ENCODE measurements around the gene HIP1R. TPM values are rescaled to one million over a fixed set of nuclear protein-coding genes. Genes with fewer than 3 reads are reported as not detected.
"Not testable (repeated sequence)": the region's sequence is repeated elsewhere in the genome, so short reads cannot be mapped to it uniquely, and the experiment has no call there.

Gene HIP1R
- total RNA-seq, 1 donor from 2014 or later, result 27.4 TPM

DNA sequence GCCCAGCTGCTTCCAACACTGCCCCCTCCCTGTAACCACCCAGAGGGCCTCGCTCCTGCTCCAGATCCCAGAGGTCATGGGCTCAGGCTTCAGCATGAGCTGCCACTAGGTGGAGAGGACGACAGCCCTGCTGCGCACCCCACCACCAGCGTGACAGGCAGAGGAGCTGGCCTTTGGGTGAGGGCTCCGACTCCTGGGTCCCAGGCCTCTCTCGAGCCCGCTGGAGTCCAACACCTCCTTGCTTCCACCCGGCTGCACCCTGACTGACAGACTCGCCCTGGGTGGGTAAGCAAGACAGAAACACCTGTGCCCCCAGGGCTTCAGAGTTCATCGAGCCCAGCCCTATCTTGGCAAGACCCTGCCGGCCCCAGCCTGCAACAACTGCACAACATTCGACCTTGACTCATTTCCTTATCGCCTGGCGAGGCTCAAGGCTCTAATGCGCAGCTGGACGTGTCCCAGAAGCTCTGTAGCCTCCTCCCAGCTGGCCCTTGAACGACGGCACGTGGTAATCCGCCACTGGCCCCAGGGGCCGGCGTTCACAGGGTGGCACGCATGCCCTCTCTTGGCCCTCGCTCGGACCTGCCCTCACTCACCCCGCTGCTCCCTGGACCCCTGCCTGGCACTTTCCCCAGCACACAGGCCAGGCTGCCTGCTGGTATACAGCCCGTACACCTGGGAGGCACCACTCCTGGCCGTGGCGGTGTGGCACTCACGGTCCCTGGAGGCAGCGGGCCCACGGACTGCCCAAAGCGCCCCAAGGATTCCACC, 32.6 kb downstream of the HIP1R start:
- intact Hi-C loops (cut with micrococcal nuclease), result no loop called here
- DNase-seq (peak; percentile 86), ATAC-seq (peak; percentile 70)

DNA sequence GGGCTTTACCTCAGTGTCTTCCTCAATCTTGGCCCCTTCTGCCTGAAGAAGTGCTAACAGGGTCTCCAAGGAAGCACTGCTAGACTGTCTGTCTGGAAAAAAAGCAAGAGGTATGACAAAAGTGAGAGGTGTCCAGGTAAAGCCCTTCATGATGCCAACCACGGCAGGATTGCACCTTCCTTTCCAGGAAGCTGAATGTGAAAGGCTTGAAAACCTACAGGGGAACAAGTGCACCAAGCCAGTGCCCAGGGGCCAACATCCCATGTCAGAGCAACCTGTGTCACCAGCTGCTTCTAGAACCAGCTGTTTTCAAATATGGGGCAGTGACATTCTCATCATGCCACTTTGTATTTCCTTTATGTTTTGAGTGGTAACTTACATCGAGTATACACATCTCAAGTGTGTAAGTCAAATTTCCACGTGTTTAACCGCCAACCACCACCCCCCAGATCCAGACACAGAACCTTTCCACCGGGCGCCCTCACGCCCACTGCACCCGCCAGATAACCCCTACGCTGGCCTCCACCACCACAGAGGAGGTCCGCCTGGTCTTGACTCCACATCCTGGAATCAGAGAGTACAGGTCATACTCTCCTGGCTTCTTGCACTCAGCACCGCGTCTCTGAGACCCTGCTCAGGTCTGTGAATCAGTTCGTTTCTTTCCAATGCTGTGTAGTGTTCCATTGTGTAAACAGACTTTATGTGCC, 33.4 kb downstream of the HIP1R start:
- intact Hi-C loops (cut with micrococcal nuclease), result no loop called here
- no peak for DNase-seq

DNA sequence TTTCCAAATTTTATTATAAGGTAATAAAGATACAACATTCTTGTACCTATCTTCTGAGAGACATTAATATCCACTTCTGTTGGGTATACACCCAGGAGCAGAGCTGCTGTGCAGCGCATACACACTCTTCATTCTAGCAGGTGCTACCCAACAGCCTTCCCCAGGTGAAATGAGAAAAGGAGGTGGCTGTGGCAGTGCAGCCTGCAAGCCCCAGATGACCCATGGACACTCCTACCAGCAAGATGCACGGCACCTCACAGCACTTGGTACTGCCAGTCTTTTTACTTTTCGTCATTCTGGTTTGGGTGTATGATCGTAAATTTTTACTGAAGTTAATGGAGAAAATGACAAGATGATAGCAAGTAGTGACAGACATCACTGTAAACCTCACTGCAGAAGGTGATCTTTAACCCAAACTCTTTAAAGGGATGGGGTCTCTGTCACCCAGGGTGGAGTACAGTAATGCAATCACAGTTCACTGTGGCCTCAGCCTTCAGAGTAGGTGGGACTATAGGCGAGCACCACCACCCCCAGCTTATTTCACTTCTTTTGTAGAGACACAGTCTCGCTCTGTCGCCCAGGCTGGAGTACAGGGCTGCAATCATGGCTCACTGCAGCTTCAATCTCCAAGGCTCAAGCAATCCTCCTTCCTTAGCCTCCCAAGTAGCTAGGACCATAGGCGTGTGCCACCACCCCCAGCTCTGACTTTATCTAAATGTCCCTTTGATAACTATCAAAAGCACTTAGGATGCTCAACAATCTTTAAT, 34.1 kb downstream of the HIP1R start:
- DNase-seq (no peak), ATAC-seq (no peak)
- intact Hi-C loops (cut with micrococcal nuclease), result no loop called here

More for the DNA sequence above, 33.4 kb downstream of the HIP1R start:
- no peak for ATAC-seq

DNA sequence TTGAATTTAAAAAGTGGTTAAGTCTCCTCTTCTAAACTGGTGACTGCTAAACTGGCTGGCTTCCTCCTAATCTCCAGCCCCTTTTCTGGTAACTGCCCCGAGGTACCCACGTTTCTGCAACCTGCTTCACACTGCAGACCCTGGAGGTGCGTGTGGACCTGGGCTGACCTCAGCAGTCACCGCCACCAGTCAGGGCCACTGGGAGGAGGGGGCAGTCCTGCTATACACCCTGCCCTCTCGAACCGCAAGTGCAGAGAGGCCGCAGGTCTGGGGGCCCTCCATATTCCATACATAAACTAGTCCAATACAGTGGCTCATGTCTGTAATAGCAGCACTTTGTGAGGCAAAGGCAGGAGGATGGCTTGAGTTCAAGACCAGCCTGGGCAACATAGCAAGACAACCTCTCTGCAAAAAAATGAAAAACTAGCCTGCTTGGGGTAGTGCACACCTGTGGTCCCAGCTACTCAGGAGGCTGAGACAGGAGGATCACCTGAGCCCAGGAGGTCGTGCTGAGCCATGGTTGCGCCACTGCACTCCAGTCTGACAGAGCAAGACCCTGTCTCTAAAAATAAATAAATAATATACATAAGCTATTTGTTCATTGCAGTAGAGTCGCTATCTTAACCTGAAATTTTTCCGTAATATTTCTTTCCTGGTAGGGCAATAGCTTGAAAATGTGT, 35.0 kb downstream of the HIP1R start:
- ATAC-seq (no peak), DNase-seq (no peak)
- intact Hi-C loops (cut with micrococcal nuclease), result no loop called here

DNA sequence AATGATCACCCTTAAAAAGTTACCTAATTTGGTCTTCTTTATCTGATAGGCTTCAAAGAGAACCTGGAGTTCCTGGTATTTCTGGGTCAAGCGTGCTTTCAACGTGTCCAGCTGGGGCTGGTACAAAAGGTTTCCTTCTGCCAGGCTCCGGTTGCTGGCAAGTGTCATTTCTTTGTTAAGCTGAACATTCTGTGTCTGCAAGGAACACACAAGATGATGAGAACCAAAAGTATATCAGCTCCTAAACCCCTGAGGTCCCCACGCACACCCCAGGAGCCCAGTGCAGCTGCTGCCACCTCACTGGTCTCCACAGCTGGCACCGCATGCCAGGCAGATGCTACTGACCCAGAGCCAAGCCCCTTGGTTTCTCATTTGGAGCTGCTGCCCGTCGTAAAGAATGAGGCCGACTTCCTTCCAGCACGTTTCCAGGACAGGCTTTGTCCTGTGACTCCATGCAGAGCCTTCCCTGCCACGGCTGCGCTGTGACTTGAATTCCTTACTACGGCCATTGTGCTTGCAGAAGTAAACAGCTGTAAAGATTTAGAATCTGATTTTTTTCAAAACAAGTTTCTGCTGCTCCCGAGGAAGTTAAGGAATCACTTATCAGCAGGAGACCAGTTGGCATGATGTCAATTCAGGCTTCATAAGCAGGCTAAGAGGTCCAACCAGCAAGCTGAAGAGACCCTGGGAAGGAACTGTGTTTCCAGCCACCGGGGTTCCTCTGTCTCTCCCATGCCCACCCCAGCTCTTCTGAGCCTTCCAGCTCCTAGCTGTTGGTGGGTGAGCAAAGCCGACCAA, 35.8 kb downstream of the HIP1R start:
- ATAC-seq (no peak), DNase-seq (peak; percentile 42)
- intact Hi-C loops (cut with micrococcal nuclease), result no loop called here

DNA sequence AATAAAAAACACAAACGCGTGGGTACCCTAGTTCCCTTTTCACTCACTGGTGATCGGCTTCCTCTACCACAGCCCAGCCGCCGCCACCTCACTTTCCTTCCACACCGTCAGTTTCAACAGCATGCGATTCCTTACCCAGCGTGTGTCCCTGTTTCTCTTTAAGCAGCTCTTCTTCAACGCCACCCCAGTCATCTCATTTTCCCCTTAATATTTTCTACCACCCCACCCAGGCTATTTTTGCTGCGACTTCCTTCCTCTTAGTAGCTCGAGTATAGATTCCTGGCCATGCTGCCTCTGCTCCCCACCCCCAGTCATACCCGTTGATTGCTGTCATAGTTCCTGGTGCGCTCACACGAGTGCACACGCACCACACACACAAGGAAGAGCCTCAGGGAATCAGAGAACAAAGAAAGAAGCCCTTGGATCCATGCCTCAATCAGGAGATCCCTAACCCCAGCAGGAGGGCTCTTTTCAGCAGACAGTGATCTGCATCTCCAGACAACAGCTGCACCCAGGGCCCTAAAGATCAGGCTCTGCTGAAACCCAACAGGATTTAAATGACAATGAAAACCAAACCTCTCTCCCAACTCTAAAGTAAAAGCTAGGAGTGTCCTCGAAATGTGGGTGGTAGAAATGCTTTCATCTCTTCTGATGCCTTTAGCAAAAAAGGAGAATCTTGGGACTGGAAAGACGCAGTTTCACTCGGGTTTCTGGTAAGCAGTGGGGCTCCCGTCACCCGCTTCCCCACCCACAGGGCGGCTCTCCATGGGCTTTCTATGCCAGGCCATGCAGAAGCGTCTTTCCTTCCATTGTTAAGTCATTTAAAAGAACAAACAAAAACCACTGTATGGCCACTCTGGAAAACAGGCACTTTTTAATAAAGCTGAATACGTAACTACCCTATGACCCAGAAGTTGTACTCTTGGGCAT, 36.9 kb downstream of the HIP1R start:
- peak; percentile 56 for ATAC-seq
- intact Hi-C loops (cut with micrococcal nuclease), result no loop called here
- DNase-seq, result peak; percentile 67

DNA sequence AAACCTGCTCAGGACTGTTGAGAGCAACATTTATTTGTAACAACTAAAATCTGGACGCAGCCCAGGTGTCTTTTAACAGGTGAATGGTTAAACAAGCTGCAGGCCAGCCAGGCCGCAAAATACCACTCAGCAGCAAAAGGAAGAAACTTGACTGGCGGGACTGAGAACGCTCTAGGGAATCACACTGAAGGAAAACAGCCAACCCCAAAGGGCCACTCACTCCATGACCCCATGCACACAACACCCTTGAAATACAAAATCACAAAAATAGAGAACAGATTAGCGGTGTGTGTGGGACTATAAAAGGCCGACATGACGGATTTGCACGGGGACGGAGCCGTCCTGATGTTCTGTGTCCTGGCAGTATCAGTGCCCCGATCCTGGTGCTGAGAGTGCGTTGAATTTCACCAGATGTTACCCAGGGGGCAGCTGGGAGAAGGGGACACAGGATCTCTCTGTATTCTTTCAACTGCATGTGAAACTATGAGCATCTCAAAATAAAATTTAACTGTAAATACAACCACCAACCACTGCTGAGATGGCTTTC, 37.6 kb downstream of the HIP1R start:
- ATAC-seq (no peak), DNase-seq (no peak)
- intact Hi-C loops (cut with micrococcal nuclease), result no loop called here

DNA sequence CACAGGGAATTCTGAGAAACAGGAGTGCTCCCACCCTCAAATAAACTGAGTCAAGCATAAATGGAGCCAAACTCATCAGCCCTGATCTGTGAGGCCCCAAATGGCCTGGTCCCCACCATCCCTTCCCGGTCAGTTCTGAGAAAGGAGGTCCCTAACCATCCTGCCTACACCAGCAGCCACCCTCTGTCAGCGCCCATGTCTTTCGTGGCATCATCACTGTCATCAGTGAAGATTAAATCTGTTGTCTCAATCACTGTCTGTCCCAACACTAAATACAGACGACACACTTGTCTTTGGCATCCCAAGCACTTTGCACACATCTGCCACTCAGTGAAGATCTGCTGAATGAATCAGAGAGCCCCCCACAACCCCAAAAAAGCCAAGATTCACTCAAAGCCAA, 38.3 kb downstream of the HIP1R start:
- ATAC-seq, result no peak
- no peak for DNase-seq
- intact Hi-C loops (cut with micrococcal nuclease), result no loop called here

DNA sequence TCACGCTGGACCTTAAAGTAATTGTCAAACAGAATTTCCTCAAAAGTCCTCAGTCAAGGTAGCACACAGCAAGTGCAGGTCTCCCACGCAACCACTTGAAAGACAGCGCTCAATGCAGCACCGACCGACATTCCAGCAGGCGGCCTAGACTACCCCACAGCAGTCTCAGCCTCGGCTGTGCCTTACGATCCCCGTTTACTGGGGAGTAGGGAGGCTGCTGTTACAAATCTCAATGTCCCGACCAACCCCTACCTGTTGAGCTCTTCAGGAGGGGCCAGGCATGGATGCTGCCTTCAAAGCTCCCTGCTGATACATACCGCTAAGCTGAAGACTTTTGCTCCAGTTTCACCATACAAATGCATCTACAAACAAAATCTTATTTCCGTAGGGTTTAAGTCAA, 38.8 kb downstream of the HIP1R start:
- intact Hi-C loops (cut with micrococcal nuclease), result no loop called here
- ATAC-seq (no peak), DNase-seq (no peak)

DNA sequence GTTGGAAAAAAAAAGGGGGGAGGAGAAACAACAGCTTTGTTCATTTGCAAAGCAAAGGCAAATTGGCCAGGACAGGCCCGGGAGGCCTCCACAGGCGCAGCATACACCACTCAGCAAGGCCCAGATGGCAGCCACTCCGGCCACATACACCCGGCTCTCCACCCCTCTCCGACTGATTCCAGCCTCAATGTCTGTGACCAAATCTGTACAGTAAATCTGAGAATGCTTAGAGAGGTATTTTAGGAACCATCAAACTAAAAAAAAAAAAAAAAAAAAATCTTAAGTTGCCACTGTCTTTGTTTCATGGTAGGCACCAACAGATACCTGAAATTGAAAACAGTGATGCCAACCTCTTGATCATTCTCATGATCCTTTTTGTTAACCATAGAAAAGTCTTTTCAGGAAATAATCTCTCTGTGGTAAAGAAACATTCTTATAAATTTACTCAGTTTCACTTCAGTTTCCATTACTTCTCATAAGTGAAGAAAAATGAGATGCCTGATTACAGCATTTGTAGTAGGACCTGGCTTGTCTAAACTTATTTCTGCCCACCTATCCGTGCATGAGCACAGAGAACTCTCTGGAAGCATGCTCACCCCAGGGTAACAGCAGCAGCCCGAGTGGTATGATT, 40.4 kb downstream of the HIP1R start:
- DNase-seq (no peak), ATAC-seq (no peak)
- intact Hi-C loops (cut with micrococcal nuclease), result no loop called here

DNA sequence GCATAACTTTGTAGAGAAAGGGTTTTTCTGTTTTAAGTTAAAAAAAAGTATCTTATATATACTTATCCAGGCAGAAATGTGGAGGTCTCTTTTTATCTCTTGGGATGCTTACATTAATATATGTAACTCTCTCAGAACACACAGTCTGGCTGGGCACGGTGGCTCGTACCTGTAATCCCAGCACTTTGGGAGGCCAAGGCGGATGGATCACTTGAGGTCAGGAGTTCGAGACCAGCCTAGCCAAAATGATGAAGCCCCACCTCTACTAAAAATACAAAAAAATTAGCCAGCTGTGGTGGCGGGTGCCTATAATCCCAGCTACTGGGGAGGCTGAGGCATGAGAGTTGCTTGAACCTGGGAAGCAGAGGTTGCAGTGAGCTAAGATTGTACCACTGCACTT, 41.0 kb downstream of the HIP1R start:
- ATAC-seq; intact Hi-C loops (cut with micrococcal nuclease); DNase-seq: not testable (repeated sequence)

DNA sequence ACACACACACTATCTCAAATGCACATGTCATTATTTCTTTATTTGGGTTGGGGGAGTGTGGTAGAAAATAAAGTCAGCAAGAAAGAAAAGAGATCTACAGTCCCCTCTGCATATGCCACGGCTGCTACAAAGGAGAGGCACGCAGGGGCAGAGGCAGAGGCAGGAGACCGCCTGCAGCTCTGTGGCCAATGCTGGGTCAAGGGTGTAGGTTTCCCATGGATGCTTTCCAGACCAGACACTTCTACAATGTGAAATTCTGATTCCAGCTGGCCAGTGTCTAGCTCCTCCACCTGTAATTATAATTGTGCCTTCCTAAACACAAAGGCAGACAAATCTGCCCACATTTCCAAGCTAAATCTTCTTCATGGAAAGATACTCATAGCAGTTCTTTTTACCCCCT, 41.5 kb downstream of the HIP1R start:
- intact Hi-C loops (cut with micrococcal nuclease), result no loop called here
- DNase-seq, result no peak
- peak; percentile 36 for ATAC-seq

DNA sequence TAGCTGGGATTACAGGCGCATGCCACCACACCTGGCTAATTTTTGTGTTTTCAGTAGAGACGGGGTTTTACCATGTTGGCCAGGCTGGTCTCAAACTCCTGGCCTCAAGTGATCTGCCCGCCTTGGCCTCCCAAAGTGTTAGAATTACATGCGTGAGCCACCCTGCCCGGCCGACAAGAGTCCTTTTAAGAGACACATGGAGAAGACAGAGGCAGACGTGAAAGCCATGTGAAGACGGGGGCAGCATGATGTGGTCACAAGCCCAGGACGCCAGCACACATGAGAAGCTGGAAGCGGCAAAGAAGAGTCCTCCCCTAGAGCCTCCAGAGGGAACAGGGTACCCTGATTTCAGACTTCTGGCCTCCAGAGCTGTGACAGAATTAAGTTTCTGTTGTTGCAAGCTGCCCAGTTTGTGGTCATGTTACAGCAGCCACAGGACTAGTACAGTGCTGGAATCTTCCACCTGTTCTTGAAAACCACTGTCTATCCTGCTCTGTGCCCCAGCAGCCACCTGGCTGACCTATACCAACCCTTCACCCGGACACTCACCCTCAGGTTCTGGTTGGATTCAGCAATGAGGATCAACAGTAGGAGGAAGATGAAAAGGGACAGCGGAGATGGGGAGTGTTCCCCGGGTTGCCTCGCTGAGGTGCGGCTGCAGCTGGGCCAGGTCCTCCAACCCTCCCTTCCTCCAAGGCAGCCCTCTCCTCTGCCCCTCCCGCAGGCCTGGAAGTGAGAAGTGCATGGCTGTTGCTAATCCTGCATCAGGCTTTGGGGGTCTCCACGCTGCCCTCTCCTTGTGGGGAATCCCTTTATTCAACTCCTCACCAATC, 43.7 kb downstream of the HIP1R start:
- ATAC-seq, result no peak
- no peak for DNase-seq
- intact Hi-C loops (cut with micrococcal nuclease), result no loop called here

DNA sequence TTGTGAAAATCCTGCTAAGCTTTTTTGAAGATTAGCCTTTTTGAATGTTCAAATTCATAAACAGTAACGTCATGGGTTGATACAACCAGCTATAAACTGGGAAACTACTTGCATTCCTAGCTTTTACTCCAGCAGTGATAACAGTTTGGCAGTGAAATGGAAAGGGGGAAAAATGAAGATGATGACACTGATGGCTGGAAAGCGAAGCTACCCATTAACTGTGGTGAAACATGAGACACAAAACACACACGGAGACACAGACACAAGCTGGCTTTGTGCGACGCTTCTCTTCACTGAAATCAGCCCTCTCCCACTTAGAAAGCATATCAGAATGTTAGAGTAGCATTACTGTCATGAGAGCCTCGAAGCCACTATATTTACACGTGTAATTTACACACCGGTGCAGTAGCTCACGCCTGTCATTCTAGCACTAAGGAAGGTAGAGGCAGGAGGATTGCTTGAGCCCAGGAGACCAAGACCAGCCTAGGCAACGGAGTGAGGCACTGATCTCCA, 45.0 kb downstream of the HIP1R start:
- no peak for ATAC-seq
- intact Hi-C loops (cut with micrococcal nuclease), result no loop called here

DNA sequence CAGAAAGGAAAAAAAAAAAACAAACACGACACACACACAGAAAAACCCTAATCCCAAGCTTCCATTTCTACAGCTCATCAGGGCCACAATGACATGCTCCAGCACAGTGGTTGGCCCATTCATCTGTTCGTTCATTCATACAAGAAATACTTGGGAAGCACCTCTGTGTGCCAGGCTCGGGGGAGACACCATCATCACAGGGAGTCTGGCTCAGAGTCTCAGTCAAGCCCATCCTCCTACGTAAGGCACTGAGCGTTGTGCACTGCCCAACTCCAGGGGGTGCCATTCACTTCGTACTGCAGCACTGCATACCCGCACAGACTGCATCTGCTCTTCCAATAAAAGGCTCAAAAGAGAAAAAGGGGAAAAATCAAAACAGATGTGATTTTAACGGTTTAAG, 45.4 kb downstream of the HIP1R start:
- peak; percentile 69 for ATAC-seq
- intact Hi-C loops (cut with micrococcal nuclease), result no loop called here
- no peak for DNase-seq

More for the DNA sequence above, 45.0 kb downstream of the HIP1R start:
- no peak for DNase-seq

Measured in left ventricle myocardium superior (tissue), 1 donor.